IMR-90 (cell line): Measurements from ENCODE around the gene BRS3.

Source experiments
- BHLHE40 ChIP-seq: fragments of 150-350 bp; IDR thresholded peaks from 2 replicates; pipeline ENCODE4 v1.6.1; 2016; ENCODE audit warnings: mild to moderate bottlenecking, low read depth, low read length
- CTCF ChIP-seq: conservative IDR thresholded peaks from 2 replicates; pipeline ENCODE4 v1.5.1; 2012; ENCODE audit warnings: mild to moderate bottlenecking, low read depth, low read length, improper control_type of control experiment
- ELK1 ChIP-seq: fragments of 150-350 bp; IDR thresholded peaks from 2 replicates; pipeline ENCODE4 v1.6.1; 2016; ENCODE audit warnings: low read depth, mild to moderate bottlenecking, low read length, moderate library complexity, borderline replicate concordance
- MAFK ChIP-seq: IDR thresholded peaks from 2 replicates; pipeline ENCODE4 v1.6.1; 2012; ENCODE audit warnings: low read depth, low read length, improper control_type of control experiment
- MXI1 ChIP-seq: IDR thresholded peaks from 2 replicates; pipeline ENCODE4 v1.6.1; 2012; ENCODE audit warnings: low read depth, mild to moderate bottlenecking, low read length, moderate library complexity, borderline replicate concordance
- POLR2A ChIP-seq: IDR thresholded peaks from 2 replicates; pipeline ENCODE4 v1.6.1; 2012; ENCODE audit warnings: mild to moderate bottlenecking, low read depth, low read length

- no peak for TF ChIP-seq POLR2A
- no peak for TF ChIP-seq BHLHE40
- no peak for TF ChIP-seq CTCF
- TF ChIP-seq ELK1 = no peak
- no peak for TF ChIP-seq MXI1
- TF ChIP-seq MAFK = no peak
These were observed 52.5 kb downstream of the BRS3 start for GRCh38 chrX:136540226-136540625.
